Tongue (tissue), 2 donors: ENCODE measurements around the gene IPPK. TPM values are rescaled to one million over a fixed set of nuclear protein-coding genes. Genes with fewer than 3 reads are reported as not detected.
A peak's percentile ranks its signal among the peaks of the same experiment; 100 is the strongest.
"Not testable (repeated sequence)": the region's sequence is repeated elsewhere in the genome, so short reads cannot be mapped to it uniquely, and the experiment has no call there.

Experiments
- DNase-seq: peaks from one replicate; pipeline ENCODE4 v3.0.0-alpha.2; 2015
- total RNA-seq: library from RNA; depleted of rRNA; stranded (reverse); fragments of >200 nt; gene quantifications from one replicate; pipeline ENCODE4 v1.2.3, GENCODE V29; 2014

IPPK gene
- total RNA-seq, 1 donor from 2014 or later: 12.1 TPM

GRCh38 chr9:92613268-92614122 lies 56.4 kb downstream of the IPPK start:
- DNase-seq: no peak

- peak; percentile 27 for DNase-seq
Measured at GRCh38 chr9:92612816-92613215, 57.1 kb downstream of the IPPK start.

GRCh38 chr9:92612292-92612691 lies 57.6 kb downstream of the IPPK start:
- peak; percentile 60 for DNase-seq

GRCh38 chr9:92611621-92612285 lies 58.2 kb downstream of the IPPK start:
- peak; percentile 75 for DNase-seq

- DNase-seq: peak; percentile 65
Measured at GRCh38 chr9:92610470-92611420, 59.2 kb downstream of the IPPK start.

- peak; percentile 78 for DNase-seq
Measured at GRCh38 chr9:92608909-92609445, 61.0 kb downstream of the IPPK start.

GRCh38 chr9:92608241-92608908 lies 61.6 kb downstream of the IPPK start:
- peak; percentile 51 for DNase-seq

- peak; percentile 86 for DNase-seq
Measured at GRCh38 chr9:92607773-92608172, 62.2 kb downstream of the IPPK start.

- peak; percentile 57 for DNase-seq
Measured at GRCh38 chr9:92607088-92607487, 62.8 kb downstream of the IPPK start.

- DNase-seq: no peak
Measured at GRCh38 chr9:92605224-92605623, 64.7 kb downstream of the IPPK start.

GRCh38 chr9:92603990-92604389 lies 65.9 kb downstream of the IPPK start:
- DNase-seq: no peak

GRCh38 chr9:92603100-92603499 lies 66.8 kb downstream of the IPPK start:
- no peak for DNase-seq

- peak; percentile 81 for DNase-seq
Measured at GRCh38 chr9:92602413-92602812, 67.5 kb downstream of the IPPK start.

GRCh38 chr9:92601451-92601850 lies 68.5 kb downstream of the IPPK start:
- DNase-seq: no peak

- peak; percentile 72 for DNase-seq
Measured at GRCh38 chr9:92600462-92601261, 69.3 kb downstream of the IPPK start.

- peak; percentile 70 for DNase-seq
Measured at GRCh38 chr9:92599938-92600461, 69.9 kb downstream of the IPPK start.

GRCh38 chr9:92598382-92598781 lies 71.5 kb downstream of the IPPK start:
- no peak for DNase-seq

GRCh38 chr9:92595930-92596329 lies 74.0 kb downstream of the IPPK start:
- DNase-seq: peak; percentile 32

GRCh38 chr9:92595075-92595474 lies 74.9 kb downstream of the IPPK start:
- not testable (repeated sequence) for DNase-seq
